GOT3 (cell line): Measurements from ENCODE around the gene TTC33.
"Not testable (repeated sequence)": the region's sequence is repeated elsewhere in the genome, so short reads cannot be mapped to it uniquely, and the experiment has no call there.

Source experiments
- DNase-seq: peaks from one replicate; lab custom pipeline; 2025; ENCODE audit warnings: mixed read lengths; lab: John Stamatoyannopoulos, UW

The TTC33 gene

GRCh38 chr5:40716590-40716989, 39.2 kb downstream of the TTC33 start:
- DNase-seq, result no peak

GRCh38 chr5:40716000-40716399, 39.8 kb downstream of the TTC33 start:
- no peak for DNase-seq

- no peak for DNase-seq
Measured at GRCh38 chr5:40714001-40714400, 41.8 kb downstream of the TTC33 start.

GRCh38 chr5:40710575-40710974, 45.2 kb downstream of the TTC33 start:
- DNase-seq, result not testable (repeated sequence)

GRCh38 chr5:40705484-40705883, 50.3 kb downstream of the TTC33 start:
- not testable (repeated sequence) for DNase-seq

- DNase-seq, result not testable (repeated sequence)
Measured at GRCh38 chr5:40702027-40702426, 53.7 kb downstream of the TTC33 start.

- DNase-seq, result no peak
Measured at GRCh38 chr5:40700116-40700782, 55.5 kb downstream of the TTC33 start.

- no peak for DNase-seq
Measured at GRCh38 chr5:40694433-40694832, 61.3 kb downstream of the TTC33 start.

- no peak for DNase-seq
Measured at GRCh38 chr5:40691894-40692293, 63.9 kb downstream of the TTC33 start.

- DNase-seq, result no peak
Measured at GRCh38 chr5:40690267-40690666, 65.5 kb downstream of the TTC33 start.

- DNase-seq, result no peak
Measured at GRCh38 chr5:40689438-40689837, 66.3 kb downstream of the TTC33 start.

- DNase-seq, result no peak
Measured at GRCh38 chr5:40688996-40689395, 66.8 kb downstream of the TTC33 start.

- no peak for DNase-seq
Measured at GRCh38 chr5:40688127-40688761, 67.5 kb downstream of the TTC33 start.

- no peak for DNase-seq
Measured at GRCh38 chr5:40687321-40687720, 68.4 kb downstream of the TTC33 start.

GRCh38 chr5:40685976-40686486, 69.7 kb downstream of the TTC33 start:
- DNase-seq, result no peak

- DNase-seq, result no peak
Measured at GRCh38 chr5:40685193-40685592, 70.6 kb downstream of the TTC33 start.

- DNase-seq, result no peak
Measured at GRCh38 chr5:40683305-40683704, 72.5 kb downstream of the TTC33 start.

GRCh38 chr5:40682154-40683017, 73.4 kb downstream of the TTC33 start:
- no peak for DNase-seq

GRCh38 chr5:40681363-40682153, 74.2 kb downstream of the TTC33 start:
- DNase-seq, result no peak

- no peak for DNase-seq
Measured at GRCh38 chr5:40680741-40681362, 74.9 kb downstream of the TTC33 start.

GRCh38 chr5:40679913-40680681, 75.7 kb downstream of the TTC33 start, which contains the start of gene PTGER4:
PTGER4 (plus strand) TSS chr5:40679915; CDS start chr5:40680994, 1,079 bp downstream.
- no peak for DNase-seq
